Activated CD8-positive, alpha-beta memory T cell treated with anti-CD3 and anti-CD28 coated beads, Interleukin-2, amount 10 ng/mL, durations not matched to agents 7 days and 5 days (primary cell): ENCODE data around the gene MRPL54. TPM values are rescaled to one million over a fixed set of nuclear protein-coding genes. Genes with fewer than 3 reads are reported as not detected.
A peak's percentile ranks its signal among the peaks of the same experiment; 100 is the strongest.

ENCODE experiments used
- ATAC-seq: fragments of 150-1000 bp; cut with Tn5 transposase; one replicate; pipeline ENCODE4 v1.10.0; 2021; ENCODE audit warnings: moderate library complexity
- CTCF ChIA-PET: fragments of 350-600 bp; sonication (Branson Sonifier 250); formaldehyde crosslinking; loops from one replicate; lab custom pipeline; 2021; ENCODE audit warnings: antibody characterized with exemption; lab: Charles Lee
- DNase-seq: peaks from one replicate; pipeline ENCODE4 v3.0.0-alpha.2; 2020
- H3K27ac Mint-ChIP-seq: one replicate; pipeline ENCODE4 v1.8.0; 2021; ENCODE audit warnings: mild to moderate bottlenecking, mixed read lengths
- H3K27me3 Mint-ChIP-seq: one replicate; pipeline ENCODE4 v1.8.0; 2021; ENCODE audit warnings: mixed read lengths
- H3K36me3 Mint-ChIP-seq: one replicate; pipeline ENCODE4 v1.8.0; 2021; ENCODE audit warnings: mild to moderate bottlenecking, mixed read lengths
- H3K4me1 Mint-ChIP-seq: one replicate; pipeline ENCODE4 v1.8.0; 2021; ENCODE audit warnings: mixed read lengths
- H3K4me3 Mint-ChIP-seq: one replicate; pipeline ENCODE4 v1.8.0; 2021; ENCODE audit warnings: mild to moderate bottlenecking, moderate library complexity, mixed read lengths
- H3K9me3 Mint-ChIP-seq: one replicate; pipeline ENCODE4 v1.8.0; 2022; ENCODE audit warnings: low read depth, mixed read lengths
- total RNA-seq, 2 experiments: library from RNA; stranded (reverse); gene quantifications; one replicate each; pipeline ENCODE4 v1.2.3, GENCODE V29; 2021

MRPL54 gene
- total RNA-seq, 2 experiments from 2014 or later = 74.0 to 89.8 TPM

- no peak for ATAC-seq
- CTCF ChIA-PET = no interaction called here
These were observed 13.3 kb downstream of the MRPL54 start for GRCh38 chr19:3775831-3776230.

GRCh38 chr19:3776479-3777040 lies 14.1 kb downstream of the MRPL54 start:
- Mint-ChIP-seq H3K36me3 (peaks cover 8% of the 10 kb centered on the region), H3K9me3 (peaks cover 7% of the 10 kb centered on the region), H3K27me3 (no peaks in the 10 kb centered on the region), H3K4me3 (no peak overlapping the region), H3K4me1 (peaks cover 11% of the 10 kb centered on the region), H3K27ac (no peak overlapping the region)
- DNase-seq (no peak), ATAC-seq (no peak)
- CTCF ChIA-PET = no interaction called here

More at GRCh38 chr19:3775831-3776230, 13.3 kb downstream of the MRPL54 start:
- H3K4me1 Mint-ChIP-seq = peaks cover 6% of the 10 kb centered on the region
- peaks cover under 1% of the 10 kb centered on the region for H3K36me3 Mint-ChIP-seq
- H3K27ac Mint-ChIP-seq = no peak overlapping the region
- no peak for DNase-seq
- no peak overlapping the region for H3K4me3 Mint-ChIP-seq
- H3K27me3 Mint-ChIP-seq = no peaks in the 10 kb centered on the region
- peaks cover under 1% of the 10 kb centered on the region for H3K9me3 Mint-ChIP-seq

GRCh38 chr19:3778104-3778867 lies 15.8 kb downstream of the MRPL54 start:
- H3K36me3 Mint-ChIP-seq = peaks cover 19% of the 10 kb centered on the region
- peaks cover 14% of the 10 kb centered on the region for H3K9me3 Mint-ChIP-seq
- CTCF ChIA-PET = interaction anchor here (0.8 to 2.6 kb wide), 3 partner anchors 15 to 71 kb away, joined by 3 to 7 read pairs (median 3); partner anchors contain the start of gene MRPL54
- H3K27ac Mint-ChIP-seq = no peak overlapping the region
- no peak overlapping the region for H3K4me3 Mint-ChIP-seq
- DNase-seq = no peak
- ATAC-seq = no peak
- peaks cover 6% of the 10 kb centered on the region for H3K4me1 Mint-ChIP-seq
- no peaks in the 10 kb centered on the region for H3K27me3 Mint-ChIP-seq

- no peak overlapping the region for H3K27ac Mint-ChIP-seq
- H3K4me3 Mint-ChIP-seq = no peak overlapping the region
- peaks cover 6% of the 10 kb centered on the region for H3K4me1 Mint-ChIP-seq
These were observed 16.6 kb downstream of the MRPL54 start for GRCh38 chr19:3778899-3779723.

GRCh38 chr19:3780786-3781304 lies 18.4 kb downstream of the MRPL54 start:
- Mint-ChIP-seq H3K4me1 (peaks cover 17% of the 10 kb centered on the region), H3K27ac (no peak overlapping the region), H3K9me3 (peaks cover 14% of the 10 kb centered on the region), H3K27me3 (no peaks in the 10 kb centered on the region), H3K4me3 (no peak overlapping the region), H3K36me3 (peaks cover 24% of the 10 kb centered on the region)
- CTCF ChIA-PET = interaction anchor here (1.0 to 2.6 kb wide), 8 partner anchors 9 to 68 kb away, joined by 3 to 7 read pairs (median 4); partner anchors contain the start of genes MRPL54 and RAX2
- DNase-seq (no peak), ATAC-seq (no peak)

More at GRCh38 chr19:3778899-3779723, 16.6 kb downstream of the MRPL54 start:
- no peaks in the 10 kb centered on the region for H3K27me3 Mint-ChIP-seq
- ATAC-seq = no peak
- CTCF ChIA-PET = interaction anchor here (0.8 to 2.6 kb wide), 3 partner anchors 16 to 70 kb away, joined by 3 to 7 read pairs (median 3); partner anchors contain the start of gene MRPL54
- no peak for DNase-seq
- peaks cover 22% of the 10 kb centered on the region for H3K36me3 Mint-ChIP-seq
- H3K9me3 Mint-ChIP-seq = peaks cover 14% of the 10 kb centered on the region

- H3K4me1 Mint-ChIP-seq = peaks cover 18% of the 10 kb centered on the region
- no peak overlapping the region for H3K27ac Mint-ChIP-seq
- H3K36me3 Mint-ChIP-seq = peaks cover 24% of the 10 kb centered on the region
- H3K27me3 Mint-ChIP-seq = no peaks in the 10 kb centered on the region
- CTCF ChIA-PET = interaction anchor here (0.9 to 1.5 kb wide), 4 partner anchors 9 to 40 kb away, joined by 3 to 6 read pairs (median 4); partner anchors contain the start of genes MRPL54 and RAX2
- H3K9me3 Mint-ChIP-seq = peaks cover 14% of the 10 kb centered on the region
- DNase-seq = no peak
- H3K4me3 Mint-ChIP-seq = no peak overlapping the region
- ATAC-seq = no peak
These were observed 19.1 kb downstream of the MRPL54 start for GRCh38 chr19:3781603-3782002.

- DNase-seq (no peak), ATAC-seq (no peak)
- Mint-ChIP-seq H3K9me3 (peaks cover 14% of the 10 kb centered on the region), H3K27me3 (no peaks in the 10 kb centered on the region), H3K36me3 (peaks cover 24% of the 10 kb centered on the region), H3K4me3 (no peak overlapping the region), H3K27ac (no peak overlapping the region), H3K4me1 (peaks cover 21% of the 10 kb centered on the region)
- CTCF ChIA-PET = interaction anchor here (0.9 to 1.5 kb wide), 4 partner anchors 10 to 19 kb away, joined by 3 to 4 read pairs (median 3); partner anchors contain the start of genes MRPL54 and RAX2
These were observed 19.8 kb downstream of the MRPL54 start for GRCh38 chr19:3782330-3782729.

GRCh38 chr19:3782903-3783302 lies 20.4 kb downstream of the MRPL54 start:
- CTCF ChIA-PET = interaction anchor here (1.1 to 2.7 kb wide), 4 partner anchors 15 to 39 kb away, joined by 3 to 16 read pairs (median 6); no protein-coding TSS in a partner anchor
- Mint-ChIP-seq H3K36me3 (peaks cover 24% of the 10 kb centered on the region), H3K9me3 (peaks cover 14% of the 10 kb centered on the region), H3K27ac (no peak overlapping the region), H3K4me3 (no peak overlapping the region), H3K4me1 (peaks cover 21% of the 10 kb centered on the region), H3K27me3 (no peaks in the 10 kb centered on the region)
- ATAC-seq (no peak), DNase-seq (no peak)

GRCh38 chr19:3783660-3784584 lies 21.4 kb downstream of the MRPL54 start:
- Mint-ChIP-seq H3K27ac (peak overlapping the region; percentile 9), H3K4me3 (peak overlapping the region; percentile 81)
- peak; percentile 58 for DNase-seq

GRCh38 chr19:3784607-3785450 lies 22.3 kb downstream of the MRPL54 start:
- Mint-ChIP-seq H3K9me3 (peaks cover 14% of the 10 kb centered on the region), H3K36me3 (peaks cover 24% of the 10 kb centered on the region), H3K4me3 (peak overlapping the region; percentile 81), H3K4me1 (peaks cover 36% of the 10 kb centered on the region), H3K27me3 (no peaks in the 10 kb centered on the region), H3K27ac (peak overlapping the region; percentile 9)
- DNase-seq (no peak), ATAC-seq (no peak)
- CTCF ChIA-PET = interaction anchor here (0.7 to 2.7 kb wide), 10 partner anchors 9 to 355 kb away, joined by 3 to 16 read pairs (median 4); partner anchors contain the start of gene MRPL54

More at GRCh38 chr19:3783660-3784584, 21.4 kb downstream of the MRPL54 start:
- H3K36me3 Mint-ChIP-seq = peaks cover 24% of the 10 kb centered on the region
- no peaks in the 10 kb centered on the region for H3K27me3 Mint-ChIP-seq
- ATAC-seq = no peak
- H3K4me1 Mint-ChIP-seq = peaks cover 30% of the 10 kb centered on the region
- H3K9me3 Mint-ChIP-seq = peaks cover 14% of the 10 kb centered on the region
- CTCF ChIA-PET = interaction anchor here (0.8 to 2.7 kb wide), 10 partner anchors 10 to 356 kb away, joined by 3 to 16 read pairs (median 4); partner anchors contain the start of gene MRPL54

GRCh38 chr19:3785451-3785937 lies 23.0 kb downstream of the MRPL54 start:
- Mint-ChIP-seq H3K36me3 (peaks cover 24% of the 10 kb centered on the region), H3K27ac (no peak overlapping the region), H3K27me3 (peaks cover 3% of the 10 kb centered on the region), H3K9me3 (peaks cover 14% of the 10 kb centered on the region), H3K4me3 (peak overlapping the region; percentile 81), H3K4me1 (peaks cover 38% of the 10 kb centered on the region)
- DNase-seq (peak; percentile 51), ATAC-seq (no peak)
- CTCF ChIA-PET = interaction anchor here (0.7 to 2.7 kb wide), 4 partner anchors 8 to 37 kb away, joined by 3 to 16 read pairs (median 4); no protein-coding TSS in a partner anchor
